ENCODE data around the gene ALG6. TPM values are rescaled to one million over a fixed set of nuclear protein-coding genes. Genes with fewer than 3 reads are reported as not detected.

Gene ALG6
- total RNA-seq (2014; rRNA removed; shearing (Covaris generic)): 27.1 and 37.1 TPM in 2 replicates

DNA sequence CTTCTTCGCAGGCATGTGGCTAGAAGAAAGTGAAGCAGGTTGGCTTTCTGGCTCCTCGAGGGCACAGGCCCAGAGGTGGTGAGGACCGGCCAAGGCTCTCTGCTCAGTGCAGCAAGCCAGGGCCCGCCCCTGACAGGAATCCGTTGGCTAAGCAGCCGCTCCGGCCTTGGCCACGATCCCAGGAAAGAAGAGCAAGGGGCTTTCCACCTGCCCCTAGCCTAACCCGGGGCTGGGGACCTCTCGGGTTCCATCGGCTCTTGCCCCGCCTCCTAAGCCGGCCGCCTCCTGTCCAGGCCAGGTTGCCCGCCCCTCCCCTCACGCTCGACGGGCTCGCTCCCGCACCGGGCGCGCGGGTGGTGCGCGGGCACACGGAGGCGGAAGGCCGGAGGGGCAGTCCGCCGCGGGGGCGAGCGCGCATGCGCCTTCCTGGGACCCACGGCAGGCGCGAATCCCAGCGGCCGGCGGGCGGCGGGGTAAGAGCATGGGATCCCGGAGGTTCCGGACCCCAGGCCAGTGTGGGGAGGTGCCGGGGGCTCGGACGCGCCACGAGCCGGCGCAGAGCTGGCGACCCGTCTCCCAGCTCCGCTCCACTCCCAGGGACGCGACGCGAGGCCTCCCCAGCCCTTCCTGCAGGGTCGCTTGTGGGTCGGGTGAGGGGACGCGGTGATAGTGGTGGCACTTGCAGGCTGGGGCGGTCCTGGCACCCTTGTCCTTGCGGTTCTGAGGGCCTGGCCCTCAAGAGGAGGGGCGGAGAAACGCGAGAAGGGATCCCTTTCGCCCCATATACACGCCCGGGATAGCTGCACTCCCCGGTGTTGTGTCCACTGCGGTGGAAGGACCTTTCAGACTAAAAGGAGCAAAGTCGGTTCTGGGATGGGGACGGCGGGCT is at the start of gene ALG6:
ALG6 (plus strand) TSS at position 413 of the 889 bp plus-strand sequence. CDS start 3,351 bp downstream, outside the sequence.
- Histone ChIP-seq H3K27ac (peak within 1 kb of the TSS; percentile 74), H3K36me3 (no peaks in the 10 kb centered on the region), H3K9me3 (replicated peaks) (no peaks in the 10 kb centered on the region)

DNA sequence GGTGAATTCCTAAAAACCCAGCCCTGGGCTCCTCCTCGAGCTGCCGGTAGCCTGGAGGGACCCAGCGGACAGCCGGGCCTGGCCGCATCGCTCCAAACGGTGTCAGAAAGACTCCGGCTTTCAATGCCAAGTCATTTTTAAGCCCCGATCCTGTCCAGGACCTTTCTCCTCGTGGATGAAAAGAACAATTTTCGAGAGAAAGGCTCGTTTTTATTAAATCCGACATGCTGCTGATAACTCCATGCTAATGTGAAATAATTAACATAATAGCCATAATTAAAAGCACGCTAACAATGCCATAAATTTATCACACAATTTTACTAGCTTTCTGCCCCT is 49.6 kb upstream of the ALG6 start:
- DNase-seq: no peak
- Histone ChIP-seq H3K4me1 (no peaks in the 10 kb centered on the region), H3K9me3 (replicated peaks) (no peaks in the 10 kb centered on the region), H3K36me3 (no peaks in the 10 kb centered on the region), H3K27ac (no peak overlapping the region; the same call in 1 of the 2 replicates), H3K27me3 (no peaks in the 10 kb centered on the region), H3K4me3 (peak overlapping the region; percentile 48)

More for the DNA sequence above, at the start of gene ALG6:
- Histone ChIP-seq H3K4me1 (0 out of 2 replicates have a peak, but pooled peaks cover 5% of the 10 kb centered on the region), H3K4me3 (peak within 1 kb of the TSS; percentile 92), H3K27me3 (no peaks in the 10 kb centered on the region)
- DNase-seq: peak; percentile 98

DNA sequence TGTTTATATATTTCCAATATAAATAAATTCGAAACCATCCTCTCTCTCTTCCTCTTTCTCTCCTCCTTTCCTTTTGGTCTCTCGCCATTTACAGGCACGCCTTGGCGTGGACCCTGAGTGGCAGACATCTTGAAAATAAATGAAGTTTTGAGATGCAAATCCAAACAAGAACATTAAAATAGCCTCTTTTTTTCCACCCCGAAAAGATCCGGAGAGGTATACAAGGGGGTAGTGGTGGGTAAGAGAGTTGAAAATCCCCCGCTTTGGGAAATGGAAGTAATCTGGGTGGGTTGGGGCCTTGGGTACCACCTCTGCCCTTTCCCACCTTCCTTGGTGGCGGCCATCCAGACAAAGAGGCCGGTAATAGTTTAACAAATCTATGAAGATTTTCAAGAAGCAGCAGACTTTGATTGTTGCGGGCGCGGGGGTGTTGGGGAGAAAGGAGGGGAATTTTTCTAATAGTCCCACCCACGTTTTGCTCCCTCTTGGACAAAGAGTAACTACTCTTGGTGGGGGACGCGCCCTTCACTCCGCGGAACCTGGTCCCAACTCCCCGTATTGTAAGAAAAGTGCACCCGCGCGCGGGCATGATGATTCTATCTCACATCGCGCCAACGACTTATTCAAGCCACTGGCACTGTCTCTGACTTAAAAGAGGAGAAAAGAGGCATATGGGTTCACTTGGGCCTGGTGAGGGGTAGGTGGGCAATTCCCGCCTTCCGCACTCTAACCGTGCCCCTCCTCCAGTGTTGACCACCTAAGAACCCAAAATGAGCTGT is 49.0 kb upstream of the ALG6 start:
- no peaks in the 10 kb centered on the region for H3K4me1 ChIP-seq
- H3K36me3 ChIP-seq: no peaks in the 10 kb centered on the region
- H3K27me3 ChIP-seq: no peaks in the 10 kb centered on the region
- peak overlapping the region; percentile 48 for H3K4me3 ChIP-seq
- no peaks in the 10 kb centered on the region for H3K9me3 ChIP-seq (replicated peaks)
- no peak overlapping the region for H3K27ac ChIP-seq
- DNase-seq: no peak

DNA sequence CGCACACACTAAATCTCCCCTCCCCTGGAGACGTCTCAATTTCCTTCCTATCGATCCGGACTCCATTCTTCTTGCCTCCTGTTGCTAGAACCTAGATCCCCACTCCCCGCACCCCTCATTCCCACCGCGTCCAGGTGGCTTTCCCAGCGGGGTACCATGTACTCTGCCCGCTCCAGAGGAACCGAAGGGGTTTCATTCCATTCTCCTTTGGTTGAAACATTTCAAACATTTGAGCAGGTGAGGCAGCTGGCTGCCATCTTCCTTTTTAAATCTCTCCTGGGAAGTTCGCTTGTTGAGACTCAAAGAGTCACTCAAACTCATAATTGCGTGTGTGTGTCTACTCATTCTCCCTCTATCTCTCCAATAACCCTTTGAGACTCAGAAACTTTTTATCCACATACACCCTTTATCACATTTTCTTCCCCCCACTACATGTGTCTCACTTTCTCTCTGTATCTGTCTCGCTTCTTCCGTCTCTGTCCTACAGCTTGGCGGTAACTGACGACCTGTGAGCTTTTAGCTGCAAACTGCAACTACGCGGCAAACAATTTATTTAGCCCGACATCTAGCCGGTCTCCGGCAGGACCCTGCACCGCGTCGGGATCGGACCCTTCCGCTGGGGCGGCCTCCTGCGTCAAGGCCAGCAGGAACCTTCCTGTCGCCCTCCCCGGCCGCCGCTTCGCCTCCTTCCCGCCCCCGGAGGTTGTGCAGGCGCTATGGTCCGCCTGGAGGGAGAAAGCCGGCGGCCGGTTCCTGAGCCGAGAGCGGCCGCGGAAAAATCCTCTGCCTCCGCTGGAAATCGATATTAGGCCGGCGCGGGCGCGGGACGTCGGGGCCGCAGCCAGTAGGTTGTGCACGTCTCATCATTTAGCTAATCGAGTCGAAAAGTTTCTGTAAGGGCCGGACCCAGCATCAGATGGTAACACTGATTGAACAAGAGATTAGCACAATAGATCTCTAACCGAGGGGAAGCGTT is 48.1 kb upstream of the ALG6 start:
- Histone ChIP-seq H3K27ac (no peak overlapping the region), H3K4me3 (no peak overlapping the region), H3K9me3 (replicated peaks) (no peaks in the 10 kb centered on the region), H3K4me1 (no peaks in the 10 kb centered on the region), H3K36me3 (no peaks in the 10 kb centered on the region), H3K27me3 (no peaks in the 10 kb centered on the region)
- no peak for DNase-seq

DNA sequence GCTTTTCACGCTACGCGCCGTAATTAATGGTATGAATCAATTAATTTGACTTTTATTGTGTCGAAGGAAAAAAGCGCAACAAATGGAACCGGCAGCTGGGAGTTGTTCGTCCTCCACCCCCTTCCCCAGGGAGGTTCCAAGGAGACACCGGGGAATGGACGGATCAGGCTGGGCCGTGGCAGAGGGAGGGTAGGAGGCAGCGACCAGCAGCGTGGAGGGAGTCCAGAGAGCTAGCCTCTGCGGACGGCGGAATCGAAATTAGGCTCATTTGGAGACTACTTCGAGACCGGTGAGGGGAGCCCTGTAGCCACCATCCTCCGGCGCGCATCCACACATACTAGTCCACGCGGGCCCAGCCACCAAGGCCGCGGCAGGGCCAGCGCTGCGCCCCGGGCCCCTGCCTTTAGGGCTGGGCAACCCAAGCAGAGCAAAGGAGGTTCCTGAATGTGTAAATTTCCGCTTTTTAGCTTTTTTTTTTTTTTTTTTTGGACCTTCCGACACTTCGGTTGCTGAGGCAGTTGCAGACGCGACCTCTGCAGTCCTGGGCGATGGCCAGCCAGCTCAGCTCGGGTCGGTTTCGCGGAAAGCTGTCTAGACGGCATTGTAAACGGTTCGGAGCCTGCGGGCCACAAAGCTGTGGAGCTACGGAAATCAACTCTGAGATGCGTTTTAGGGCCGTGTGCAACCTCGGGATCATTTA is 47.3 kb upstream of the ALG6 start:
- Histone ChIP-seq H3K27ac (no peak overlapping the region), H3K9me3 (replicated peaks) (no peaks in the 10 kb centered on the region; the same call in 1 of the 2 replicates), H3K27me3 (no peaks in the 10 kb centered on the region), H3K36me3 (no peaks in the 10 kb centered on the region), H3K4me3 (no peak overlapping the region), H3K4me1 (no peaks in the 10 kb centered on the region)
- DNase-seq: no peak

DNA sequence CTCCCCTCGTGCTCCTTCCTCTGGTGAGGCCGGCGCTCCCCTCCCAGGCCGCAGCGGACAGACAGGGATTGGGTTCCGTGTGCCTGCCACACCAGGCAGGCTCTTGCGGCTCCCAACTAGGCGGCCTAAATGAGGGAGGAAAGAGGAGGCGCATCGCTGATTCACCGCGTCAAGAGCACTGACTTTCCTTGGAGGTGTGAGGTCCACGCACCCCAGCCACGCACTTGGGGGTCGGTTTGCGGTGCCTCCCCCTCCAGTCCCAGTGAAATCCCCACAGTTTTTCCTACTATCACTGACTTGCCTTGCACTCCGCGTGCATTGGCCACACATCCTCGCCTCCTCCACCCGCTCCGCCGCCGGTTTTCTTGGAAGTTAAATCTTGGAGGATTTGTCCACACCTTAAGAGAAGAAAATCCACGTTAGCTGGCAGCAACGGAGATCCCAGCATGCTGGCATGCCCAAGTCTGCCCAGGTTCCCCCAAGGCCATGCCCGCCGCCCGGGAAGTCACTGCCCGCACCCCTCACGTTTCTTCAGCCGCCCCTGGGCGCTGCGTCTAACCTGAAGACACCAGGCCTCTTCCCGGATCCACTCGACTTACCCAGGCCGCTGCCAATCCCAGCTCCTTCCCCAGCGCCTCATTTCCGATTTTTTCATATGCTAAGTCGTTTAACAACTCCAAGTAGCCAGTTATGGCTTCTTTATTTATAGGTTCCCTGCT is 46.2 kb upstream of the ALG6 start:
- Histone ChIP-seq H3K36me3 (no peaks in the 10 kb centered on the region), H3K27ac (no peak overlapping the region), H3K4me1 (no peaks in the 10 kb centered on the region), H3K27me3 (no peaks in the 10 kb centered on the region; the same call in 1 of the 2 replicates), H3K4me3 (no peak overlapping the region), H3K9me3 (replicated peaks) (no peaks in the 10 kb centered on the region; the same call in 1 of the 2 replicates)
- DNase-seq: no peak

DNA sequence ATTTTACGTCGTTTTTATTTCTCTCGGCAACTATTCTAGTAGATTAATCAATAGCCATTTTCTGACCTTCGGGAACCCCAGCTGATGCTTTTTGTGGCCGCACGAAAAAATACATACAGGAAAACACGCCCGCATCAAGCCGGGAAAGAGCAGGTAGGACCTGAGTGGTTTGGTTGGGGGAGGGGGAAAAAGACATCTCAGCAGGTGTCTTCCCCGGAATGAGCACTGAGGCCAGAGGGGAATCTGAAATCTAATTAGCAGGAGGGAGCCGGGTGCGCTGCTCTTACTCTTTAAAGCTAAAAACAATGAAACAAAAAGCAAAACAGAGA is 45.7 kb upstream of the ALG6 start:
- Histone ChIP-seq H3K4me3 (peak overlapping the region; percentile 83), H3K27ac (no peak overlapping the region), H3K27me3 (no peaks in the 10 kb centered on the region; the same call in 1 of the 2 replicates), H3K4me1 (no peaks in the 10 kb centered on the region), H3K9me3 (replicated peaks) (no peaks in the 10 kb centered on the region; the same call in 1 of the 2 replicates), H3K36me3 (no peaks in the 10 kb centered on the region)
- DNase-seq: no peak

DNA sequence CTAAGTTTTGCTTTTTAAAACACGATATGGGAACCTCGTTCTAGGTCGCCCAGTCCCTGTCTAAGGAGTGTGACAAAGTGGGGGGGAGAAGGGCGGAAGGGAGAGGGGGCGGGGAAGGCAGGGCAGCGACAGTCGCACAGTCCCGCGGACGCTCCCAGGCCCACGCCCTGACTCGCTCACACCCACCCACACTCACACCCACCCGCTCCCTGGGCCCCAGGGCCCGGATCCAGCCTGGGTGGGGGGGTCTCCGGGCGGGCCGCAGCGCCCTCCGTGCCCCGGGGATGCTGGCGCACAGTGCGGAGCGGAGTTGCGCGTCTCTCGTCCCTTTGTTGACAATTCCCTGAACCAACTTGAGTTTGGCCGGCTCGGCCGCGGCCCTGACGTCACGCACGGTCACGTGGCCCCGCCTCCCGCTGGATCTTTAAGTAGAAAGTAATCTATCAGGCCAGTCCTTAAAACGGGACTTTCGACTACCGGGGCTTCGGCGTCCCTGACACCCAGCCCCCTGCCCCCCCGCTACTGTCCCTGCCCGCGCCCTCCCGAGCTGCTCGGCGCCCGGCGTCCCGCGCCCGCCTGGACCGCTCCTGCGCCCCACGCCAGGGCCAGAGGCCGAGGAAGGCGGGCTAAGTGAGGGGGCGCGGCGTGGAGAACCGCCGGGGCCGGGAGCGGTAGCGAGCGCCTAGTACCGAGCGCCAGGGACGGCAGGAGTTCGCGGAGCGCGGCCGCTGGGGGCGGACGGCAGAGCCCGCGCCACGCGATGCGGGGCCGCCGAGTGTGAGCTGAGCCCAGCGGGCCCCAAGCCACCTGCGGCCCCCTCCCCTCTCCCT is 45.1 kb upstream of the ALG6 start, which contains the start of gene FOXD3:
FOXD3 (plus strand) TSS at position 454 of the 830 bp plus-strand sequence. CDS start 492 bp downstream, outside the sequence.
- Histone ChIP-seq H3K36me3 (no peaks in the 10 kb centered on the region), H3K9me3 (replicated peaks) (no peaks in the 10 kb centered on the region; the same call in 1 of the 2 replicates), H3K4me1 (no peaks in the 10 kb centered on the region), H3K27me3 (no peaks in the 10 kb centered on the region; the same call in 1 of the 2 replicates), H3K4me3 (peak within 1 kb of the TSS; percentile 83), H3K27ac (no peak within 1 kb of the TSS; the same call in 1 of the 2 replicates)
- peak; percentile 68 to 78 for DNase-seq

DNA sequence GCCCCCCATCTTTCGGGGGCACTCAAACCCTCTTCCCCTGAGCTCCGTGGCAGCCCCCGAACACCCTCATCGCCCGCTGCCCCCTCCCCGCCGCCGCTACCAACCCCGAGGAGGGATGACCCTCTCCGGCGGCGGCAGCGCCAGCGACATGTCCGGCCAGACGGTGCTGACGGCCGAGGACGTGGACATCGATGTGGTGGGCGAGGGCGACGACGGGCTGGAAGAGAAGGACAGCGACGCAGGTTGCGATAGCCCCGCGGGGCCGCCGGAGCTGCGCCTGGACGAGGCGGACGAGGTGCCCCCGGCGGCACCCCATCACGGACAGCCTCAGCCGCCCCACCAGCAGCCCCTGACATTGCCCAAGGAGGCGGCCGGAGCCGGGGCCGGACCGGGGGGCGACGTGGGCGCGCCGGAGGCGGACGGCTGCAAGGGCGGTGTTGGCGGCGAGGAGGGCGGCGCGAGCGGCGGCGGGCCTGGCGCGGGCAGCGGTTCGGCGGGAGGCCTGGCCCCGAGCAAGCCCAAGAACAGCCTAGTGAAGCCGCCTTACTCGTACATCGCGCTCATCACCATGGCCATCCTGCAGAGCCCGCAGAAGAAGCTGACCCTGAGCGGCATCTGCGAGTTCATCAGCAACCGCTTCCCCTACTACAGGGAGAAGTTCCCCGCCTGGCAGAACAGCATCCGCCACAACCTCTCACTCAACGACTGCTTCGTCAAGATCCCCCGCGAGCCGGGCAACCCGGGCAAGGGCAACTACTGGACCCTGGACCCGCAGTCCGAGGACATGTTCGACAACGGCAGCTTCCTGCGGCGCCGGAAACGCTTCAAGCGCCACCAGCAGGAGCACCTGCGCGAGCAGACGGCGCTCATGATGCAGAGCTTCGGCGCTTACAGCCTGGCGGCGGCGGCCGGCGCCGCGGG is 44.2 kb upstream of the ALG6 start:
- peak overlapping the region; percentile 83 for H3K4me3 ChIP-seq
- H3K36me3 ChIP-seq: no peaks in the 10 kb centered on the region
- H3K27me3 ChIP-seq: no peaks in the 10 kb centered on the region; the same call in 1 of the 2 replicates
- peak; percentile 30 to 44 for DNase-seq
- H3K4me1 ChIP-seq: no peaks in the 10 kb centered on the region
- no peaks in the 10 kb centered on the region; the same call in 1 of the 2 replicates for H3K9me3 ChIP-seq (replicated peaks)
- no peak overlapping the region for H3K27ac ChIP-seq

DNA sequence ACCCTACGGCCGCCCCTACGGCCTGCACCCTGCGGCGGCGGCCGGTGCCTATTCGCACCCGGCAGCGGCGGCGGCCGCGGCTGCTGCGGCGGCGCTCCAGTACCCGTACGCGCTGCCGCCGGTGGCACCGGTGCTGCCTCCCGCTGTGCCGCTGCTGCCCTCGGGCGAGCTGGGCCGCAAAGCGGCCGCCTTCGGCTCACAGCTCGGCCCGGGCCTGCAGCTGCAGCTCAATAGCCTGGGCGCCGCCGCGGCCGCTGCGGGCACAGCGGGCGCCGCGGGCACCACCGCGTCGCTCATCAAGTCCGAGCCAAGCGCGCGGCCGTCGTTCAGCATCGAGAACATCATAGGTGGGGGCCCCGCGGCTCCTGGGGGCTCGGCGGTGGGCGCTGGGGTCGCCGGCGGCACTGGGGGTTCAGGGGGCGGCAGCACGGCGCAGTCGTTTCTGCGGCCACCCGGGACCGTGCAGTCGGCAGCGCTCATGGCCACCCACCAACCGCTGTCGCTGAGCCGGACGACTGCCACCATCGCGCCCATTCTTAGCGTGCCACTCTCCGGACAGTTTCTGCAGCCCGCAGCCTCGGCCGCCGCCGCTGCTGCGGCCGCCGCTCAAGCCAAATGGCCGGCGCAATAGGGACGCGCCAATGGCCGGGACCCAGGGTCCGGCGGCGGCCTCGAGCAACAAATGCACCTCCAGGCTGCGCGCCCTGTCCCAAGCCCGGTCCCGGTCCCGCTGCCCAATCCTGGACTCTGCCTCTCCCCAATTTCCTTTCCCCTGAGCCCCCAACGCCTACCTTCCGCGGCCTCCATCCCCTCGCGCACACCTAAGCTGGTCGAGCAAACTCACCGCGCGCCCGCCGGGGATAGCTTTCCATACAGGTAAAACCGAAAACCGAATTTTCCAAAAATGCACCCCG is 43.3 kb upstream of the ALG6 start:
- no peaks in the 10 kb centered on the region; the same call in 1 of the 2 replicates for H3K27me3 ChIP-seq
- no peak for DNase-seq
- no peaks in the 10 kb centered on the region for H3K4me1 ChIP-seq
- H3K36me3 ChIP-seq: no peaks in the 10 kb centered on the region
- no peaks in the 10 kb centered on the region; the same call in 1 of the 2 replicates for H3K9me3 ChIP-seq (replicated peaks)
- H3K4me3 ChIP-seq: peak overlapping the region; percentile 83
- H3K27ac ChIP-seq: no peak overlapping the region

DNA sequence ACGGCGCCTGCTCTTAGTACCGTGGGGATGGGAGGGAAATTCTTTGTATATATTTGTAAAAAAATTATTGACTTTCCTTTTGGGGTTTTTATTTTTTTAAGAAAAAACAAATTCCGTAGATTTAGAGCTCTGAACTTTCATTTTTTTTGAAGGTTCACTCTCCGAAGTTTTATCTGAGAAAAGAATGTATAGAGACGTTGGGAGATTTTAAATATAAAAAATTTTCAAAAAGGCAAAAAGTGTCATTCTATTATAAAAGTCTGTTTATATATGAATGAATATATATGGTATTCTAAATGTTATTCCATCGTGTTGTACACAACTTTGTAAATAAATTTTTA is 42.7 kb upstream of the ALG6 start:
- H3K4me3 ChIP-seq: no peak overlapping the region
- H3K9me3 ChIP-seq (replicated peaks): no peaks in the 10 kb centered on the region; the same call in 1 of the 2 replicates
- no peak overlapping the region for H3K27ac ChIP-seq
- DNase-seq: no peak
- no peaks in the 10 kb centered on the region for H3K36me3 ChIP-seq
- no peaks in the 10 kb centered on the region; the same call in 1 of the 2 replicates for H3K27me3 ChIP-seq
- H3K4me1 ChIP-seq: no peaks in the 10 kb centered on the region
